Measurements from ENCODE around the gene HNRNPM.

- TF ChIP-seq CTCF (IDR thresholded peaks at IDR 0.05) (no peak), POLR2A (IDR thresholded peaks at IDR 0.05) (no peak)
These were observed 58.7 kb downstream of the HNRNPM start for GRCh38 chr19:8503510-8503909.
